HepG2 (cell line): ENCODE measurements around the gene RAC2. TPM values are rescaled to one million over a fixed set of nuclear protein-coding genes. Genes with fewer than 3 reads are reported as not detected.

Source experiments
- ADNP ChIP-seq: sonication (generic); formaldehyde crosslinking; IDR thresholded peaks from 2 replicates; pipeline ENCODE4 v1.4.0; 2020; ENCODE audit warnings: missing genetic modification reagents
- ATAD3A ChIP-seq: sonication (generic); formaldehyde crosslinking; IDR thresholded peaks from 2 replicates; pipeline ENCODE4 v1.4.0; 2020; ENCODE audit warnings: missing genetic modification reagents
- ATF3 ChIP-seq: sonication (generic); formaldehyde crosslinking; IDR thresholded peaks from 2 replicates; pipeline ENCODE4 v1.4.0; 2020; ENCODE audit warnings: missing genetic modification reagents
- FOXC1 ChIP-seq: sonication (generic); formaldehyde crosslinking; IDR thresholded peaks from 2 replicates; pipeline ENCODE4 v1.8.0; 2022; ENCODE audit warnings: mild to moderate bottlenecking, missing genetic modification reagents, borderline replicate concordance
- IRF9 ChIP-seq: sonication (generic); formaldehyde crosslinking; IDR thresholded peaks from 2 replicates; pipeline ENCODE4 v1.8.0; 2022; ENCODE audit warnings: missing genetic modification reagents, mild to moderate bottlenecking, borderline replicate concordance
- MXD3 ChIP-seq: IDR thresholded peaks from 2 replicates; pipeline ENCODE4 v1.6.1; 2016; ENCODE audit warnings: mild to moderate bottlenecking, missing biosample characterization, missing genetic modification reagents
- NCOA2 ChIP-seq: sonication (generic); formaldehyde crosslinking; IDR thresholded peaks from 2 replicates; pipeline ENCODE4 v1.8.0; 2022; ENCODE audit warnings: inconsistent platforms
- PRPF4 ChIP-seq: fragments of 200-400 bp; formaldehyde crosslinking; IDR thresholded peaks from 2 replicates; pipeline ENCODE4 v1.6.1; 2016; ENCODE audit warnings: low read length, low read depth; ENCODE audit not compliant: poor library complexity, severe bottlenecking
- REL ChIP-seq: sonication (generic); formaldehyde crosslinking; conservative IDR thresholded peaks from 2 replicates; pipeline ENCODE4 v1.8.0; 2022; ENCODE audit warnings: mild to moderate bottlenecking, missing genetic modification reagents, moderate library complexity
- RFXAP ChIP-seq: sonication (generic); formaldehyde crosslinking; IDR thresholded peaks from 2 replicates; pipeline ENCODE4 v1.4.0; 2020; ENCODE audit warnings: missing genetic modification reagents, borderline replicate concordance
- SMAD1 ChIP-seq: sonication (generic); formaldehyde crosslinking; IDR thresholded peaks from 2 replicates; pipeline ENCODE4 v1.4.0; 2020; ENCODE audit warnings: missing genetic modification reagents, low read depth, mild to moderate bottlenecking, borderline replicate concordance
- TOE1 ChIP-seq: sonication (generic); formaldehyde crosslinking; IDR thresholded peaks from 2 replicates; pipeline ENCODE4 v1.4.0; 2020; ENCODE audit warnings: mild to moderate bottlenecking, missing genetic modification reagents
- ZNF343 ChIP-seq: sonication (generic); formaldehyde crosslinking; IDR thresholded peaks from 2 replicates; pipeline ENCODE4 v1.4.0; 2020; ENCODE audit warnings: mild to moderate bottlenecking, missing genetic modification reagents
- ZNF564 ChIP-seq: sonication (generic); formaldehyde crosslinking; IDR thresholded peaks from 2 replicates; pipeline ENCODE4 v1.8.1; 2023; ENCODE audit warnings: mild to moderate bottlenecking, missing genetic modification reagents
- ZNF629 ChIP-seq: sonication (generic); formaldehyde crosslinking; conservative IDR thresholded peaks from 2 replicates; pipeline ENCODE4 v1.5.0; 2020; ENCODE audit warnings: missing genetic modification reagents
- ZNF749 ChIP-seq: sonication (generic); formaldehyde crosslinking; IDR thresholded peaks from 2 replicates; pipeline ENCODE4 v1.8.0; 2022; ENCODE audit warnings: mild to moderate bottlenecking, missing genetic modification reagents, moderate library complexity, borderline replicate concordance
- polyA plus RNA-seq, 8 experiments: library from polyadenylated mRNA; depleted of rRNA in 3 of 8; stranded (reverse) in 7 of 8; unstranded in 1 of 8; fragments of >200 nt; fragmentation: Illumina TruSeq in 4 of 8; extraction: Trizol in 4 of 8; gene quantifications; 2 replicates each; pipeline versions ENCODE4 v1.2.1 to v1.2.3, GENCODE V29; 2011 to 2016; ENCODE audit warnings: low read depth in 4 of 8, missing spikeins in 1 of 8, mixed read lengths in 1 of 8; ENCODE audit not compliant: insufficient read depth in 1 of 8
- total RNA-seq, 5 experiments: library from RNA; depleted of rRNA; stranded (reverse); fragments of >200 nt; fragmentation: Illumina TruSeq; extraction: Trizol; gene quantifications; 2 replicates each; pipeline ENCODE4 v1.2.3, GENCODE V29; 2016; ENCODE audit warnings: low read depth in 1 of 5
- TF ChIP-seq, protein P1 (sequence below): sonication (generic); IDR thresholded peaks from 2 replicates; pipeline ENCODE4 v1.6.1; 2016; ENCODE audit warnings: low read depth, borderline replicate concordance
- TF ChIP-seq, protein P2 (sequence below), 2 experiments: sonication (generic) in 1 of 2; formaldehyde crosslinking in 1 of 2; IDR thresholded peaks; 2 replicates each; pipeline versions ENCODE4 v1.4.0 to v1.6.1; 2016 to 2020; ENCODE audit warnings: borderline replicate concordance in 1 of 2, low read depth in 1 of 2, mild to moderate bottlenecking in 1 of 2, missing genetic modification reagents in 1 of 2
- TF ChIP-seq, protein P3 (sequence below): IDR thresholded peaks from 2 replicates; pipeline ENCODE4 v1.6.1; 2016; ENCODE audit warnings: mild to moderate bottlenecking

The RAC2 gene
- total and polyA plus RNA-seq, 2 of the 13 experiments (the other 11 are each of a cell fraction or from before 2014, with no cell fraction given): 0.73 TPM; not detected in 1

GRCh38 chr22:37199103-37199759 is 44.8 kb downstream of the RAC2 start (continued):
- TF ChIP-seq NCOA2: peak; percentile 39; the same call in 1 of the 2 replicates
- TF ChIP-seq, protein P1, sequence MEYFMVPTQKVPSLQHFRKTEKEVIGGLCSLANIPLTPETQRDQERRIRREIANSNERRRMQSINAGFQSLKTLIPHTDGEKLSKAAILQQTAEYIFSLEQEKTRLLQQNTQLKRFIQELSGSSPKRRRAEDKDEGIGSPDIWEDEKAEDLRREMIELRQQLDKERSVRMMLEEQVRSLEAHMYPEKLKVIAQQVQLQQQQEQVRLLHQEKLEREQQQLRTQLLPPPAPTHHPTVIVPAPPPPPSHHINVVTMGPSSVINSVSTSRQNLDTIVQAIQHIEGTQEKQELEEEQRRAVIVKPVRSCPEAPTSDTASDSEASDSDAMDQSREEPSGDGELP: no peak
- TF ChIP-seq PRPF4: no peak
- TF ChIP-seq ZNF343 (CRISPR knock-in tag): peak; percentile 72; the same call in 1 of the 2 replicates
- peak; percentile 96 for TF ChIP-seq ZNF629
- TF ChIP-seq REL: peak; percentile 80
- TF ChIP-seq ZNF564 (CRISPR knock-in tag): no peak
- peak; percentile 96 for TF ChIP-seq FOXC1
- TF ChIP-seq, protein P2, sequence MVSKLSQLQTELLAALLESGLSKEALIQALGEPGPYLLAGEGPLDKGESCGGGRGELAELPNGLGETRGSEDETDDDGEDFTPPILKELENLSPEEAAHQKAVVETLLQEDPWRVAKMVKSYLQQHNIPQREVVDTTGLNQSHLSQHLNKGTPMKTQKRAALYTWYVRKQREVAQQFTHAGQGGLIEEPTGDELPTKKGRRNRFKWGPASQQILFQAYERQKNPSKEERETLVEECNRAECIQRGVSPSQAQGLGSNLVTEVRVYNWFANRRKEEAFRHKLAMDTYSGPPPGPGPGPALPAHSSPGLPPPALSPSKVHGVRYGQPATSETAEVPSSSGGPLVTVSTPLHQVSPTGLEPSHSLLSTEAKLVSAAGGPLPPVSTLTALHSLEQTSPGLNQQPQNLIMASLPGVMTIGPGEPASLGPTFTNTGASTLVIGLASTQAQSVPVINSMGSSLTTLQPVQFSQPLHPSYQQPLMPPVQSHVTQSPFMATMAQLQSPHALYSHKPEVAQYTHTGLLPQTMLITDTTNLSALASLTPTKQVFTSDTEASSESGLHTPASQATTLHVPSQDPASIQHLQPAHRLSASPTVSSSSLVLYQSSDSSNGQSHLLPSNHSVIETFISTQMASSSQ (IDR thresholded peaks at IDR 0.05; ENCODE audit: low read depth): no peak
- TF ChIP-seq, protein P2 (CRISPR knock-in tag; IDR thresholded peaks at IDR 0.05; ENCODE audit: borderline replicate concordance): peak; percentile 37; the same call in 1 of the 2 replicates
- no peak for TF ChIP-seq TOE1 (CRISPR knock-in tag)
- peak; percentile 46; the same call in 1 of the 2 replicates for TF ChIP-seq ADNP
- TF ChIP-seq SMAD1 (CRISPR knock-in tag): no peak
- TF ChIP-seq, protein P3, sequence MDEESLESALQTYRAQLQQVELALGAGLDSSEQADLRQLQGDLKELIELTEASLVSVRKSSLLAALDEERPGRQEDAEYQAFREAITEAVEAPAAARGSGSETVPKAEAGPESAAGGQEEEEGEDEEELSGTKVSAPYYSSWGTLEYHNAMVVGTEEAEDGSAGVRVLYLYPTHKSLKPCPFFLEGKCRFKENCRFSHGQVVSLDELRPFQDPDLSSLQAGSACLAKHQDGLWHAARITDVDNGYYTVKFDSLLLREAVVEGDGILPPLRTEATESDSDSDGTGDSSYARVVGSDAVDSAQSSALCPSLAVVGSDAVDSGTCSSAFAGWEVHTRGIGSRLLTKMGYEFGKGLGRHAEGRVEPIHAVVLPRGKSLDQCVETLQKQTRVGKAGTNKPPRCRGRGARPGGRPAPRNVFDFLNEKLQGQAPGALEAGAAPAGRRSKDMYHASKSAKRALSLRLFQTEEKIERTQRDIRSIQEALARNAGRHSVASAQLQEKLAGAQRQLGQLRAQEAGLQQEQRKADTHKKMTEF: peak; percentile 91
- TF ChIP-seq ZNF749 (CRISPR knock-in tag): 0 out of 2 replicates have a peak, but pooled peaks have one; percentile 5
- peak; percentile 84; the same call in 1 of the 2 replicates for TF ChIP-seq IRF9
- 0 out of 2 replicates have a peak, but pooled peaks have one; percentile 69 for TF ChIP-seq RFXAP (CRISPR knock-in tag)
- no peak for TF ChIP-seq ATAD3A (CRISPR knock-in tag)
- no peak for TF ChIP-seq MXD3 (CRISPR knock-in tag)
- no peak for TF ChIP-seq ATF3
